ENCODE measurements around the gene UNC13B. TPM values are rescaled to one million over a fixed set of nuclear protein-coding genes. Genes with fewer than 3 reads are reported as not detected.

Gene UNC13B
- total RNA-seq, 2 experiments from 2014 or later: 0.64 to 1.1 TPM

DNA sequence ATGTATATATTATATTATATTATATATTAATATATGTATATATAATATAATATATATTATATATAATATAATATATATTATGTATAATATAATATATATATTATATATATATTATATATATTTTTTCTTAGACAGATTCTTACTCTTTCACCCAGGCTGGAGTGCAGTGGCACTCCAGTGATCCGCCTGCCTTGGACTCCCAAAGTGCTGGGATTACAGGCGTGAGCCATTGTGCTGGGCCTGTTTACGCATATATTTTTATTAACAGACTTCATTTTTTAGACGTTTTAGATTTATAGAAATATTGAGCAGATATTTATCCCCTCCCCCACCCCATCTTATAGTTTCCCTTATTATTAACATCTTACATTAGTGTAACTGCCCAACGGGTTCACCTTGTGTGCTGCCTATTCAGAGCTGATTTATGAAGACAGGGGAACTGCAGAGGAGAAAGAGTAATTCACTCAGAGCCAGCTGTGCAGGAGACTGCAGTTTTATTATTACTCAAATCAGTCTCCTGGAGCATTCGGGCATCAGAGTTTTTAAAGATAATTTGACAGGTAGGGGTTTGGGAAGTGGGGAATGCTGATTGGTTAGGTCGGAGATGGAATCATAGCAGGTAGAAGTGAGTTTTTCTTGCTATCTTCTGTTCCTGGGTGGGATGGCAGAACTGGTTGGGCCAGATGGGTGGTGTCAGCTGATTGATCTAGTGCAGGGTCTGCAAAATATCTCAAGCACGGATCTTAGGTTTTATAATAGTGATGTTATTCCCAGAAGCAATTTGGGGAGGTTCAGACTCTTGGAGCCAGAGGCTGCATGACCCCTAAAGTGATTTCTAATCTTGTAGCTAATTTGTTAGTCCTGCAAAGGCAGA, 93.4 kb downstream of the UNC13B start:
- Mint-ChIP-seq H3K4me1 (no peaks in the 10 kb centered on the region), H3K27me3 (no peaks in the 10 kb centered on the region), H3K9me3 (peaks cover 1% of the 10 kb centered on the region), H3K36me3 (no peaks in the 10 kb centered on the region), H3K4me3 (no peak overlapping the region), H3K27ac (no peak overlapping the region)
- no peak for DNase-seq
- POLR2A ChIA-PET: no interaction called here
- no peak for ATAC-seq (ENCODE audit: low read depth)

DNA sequence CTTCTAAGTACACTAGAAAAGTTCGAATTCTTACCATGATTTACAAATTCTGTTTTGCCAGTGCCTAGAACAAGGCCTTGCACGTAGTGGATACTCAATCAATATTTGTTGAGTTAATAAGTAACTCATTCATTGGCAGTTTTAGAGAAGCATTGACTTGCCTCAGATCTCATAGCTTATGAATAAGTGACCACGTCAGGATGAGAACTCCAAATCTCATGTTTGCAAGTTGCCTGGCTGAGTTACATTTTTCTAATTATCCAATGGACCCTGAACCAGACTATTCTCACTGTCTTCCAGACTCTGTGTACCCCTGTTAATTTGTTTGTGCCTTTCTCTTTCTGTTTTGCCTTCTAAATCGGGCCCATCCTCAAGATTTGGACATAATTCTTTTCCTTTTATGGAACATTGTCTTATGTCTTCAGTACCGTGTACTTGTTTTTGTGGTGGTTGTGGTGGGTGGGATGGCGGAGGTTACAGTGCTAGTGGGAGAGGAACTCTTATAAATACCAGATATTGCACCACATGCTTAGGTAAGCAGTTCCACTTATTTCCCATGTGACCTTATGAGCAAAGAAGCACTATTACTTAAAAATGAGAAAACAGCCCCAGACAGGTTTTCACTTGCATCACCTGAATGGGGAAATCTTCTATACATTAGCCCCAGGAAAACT, 96.3 kb downstream of the UNC13B start:
- ATAC-seq (ENCODE audit: low read depth) (no peak), DNase-seq (no peak)
- POLR2A ChIA-PET: no interaction called here
- Mint-ChIP-seq H3K27ac (no peak overlapping the region), H3K36me3 (no peaks in the 10 kb centered on the region), H3K4me3 (no peak overlapping the region), H3K27me3 (peaks cover 3% of the 10 kb centered on the region), H3K4me1 (no peaks in the 10 kb centered on the region), H3K9me3 (no peaks in the 10 kb centered on the region)

DNA sequence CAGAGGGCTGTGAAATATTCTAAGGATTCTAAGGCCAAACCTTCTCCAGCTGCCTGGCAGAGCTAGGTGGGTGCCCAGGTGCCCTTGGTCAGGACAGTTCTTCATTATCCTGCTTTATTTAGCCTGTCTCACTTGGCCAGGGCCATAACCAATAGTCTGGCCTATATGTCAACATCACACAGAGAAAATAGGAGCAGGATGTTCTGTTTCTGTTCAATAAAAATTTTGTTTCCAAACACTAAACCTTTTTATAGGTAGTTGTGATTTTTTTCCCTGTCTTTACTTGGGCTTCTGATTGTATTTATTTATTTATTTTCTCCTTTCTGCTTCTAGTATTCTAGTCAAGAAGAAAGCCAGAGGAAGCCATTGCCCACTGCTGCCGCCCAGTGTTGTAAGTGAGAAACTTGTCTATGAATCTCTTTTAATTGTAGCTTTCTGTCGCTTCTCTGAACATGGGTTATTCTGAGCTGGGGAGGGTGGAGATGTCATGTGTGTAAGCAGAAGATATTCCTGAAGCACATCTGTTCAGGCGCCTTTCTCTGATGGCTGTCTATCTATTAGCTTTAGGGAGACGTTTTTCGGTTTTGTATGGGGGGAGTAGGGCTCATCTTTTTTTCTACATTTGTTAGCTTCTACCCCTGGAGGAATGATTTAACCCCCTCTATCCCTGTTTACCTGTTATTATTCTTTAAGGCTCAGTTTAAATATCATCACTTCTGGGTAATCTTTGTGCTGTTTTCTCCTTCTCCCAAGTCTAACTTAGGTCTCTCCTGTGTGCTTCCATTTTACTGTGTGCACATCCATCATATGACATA, 97.1 kb downstream of the UNC13B start:
- Mint-ChIP-seq H3K36me3 (no peaks in the 10 kb centered on the region), H3K27me3 (peaks cover 3% of the 10 kb centered on the region), H3K4me3 (no peak overlapping the region), H3K9me3 (no peaks in the 10 kb centered on the region), H3K4me1 (no peaks in the 10 kb centered on the region), H3K27ac (no peak overlapping the region)
- POLR2A ChIA-PET: no interaction called here
- ATAC-seq (ENCODE audit: low read depth): no peak
- DNase-seq: peak; percentile 39

DNA sequence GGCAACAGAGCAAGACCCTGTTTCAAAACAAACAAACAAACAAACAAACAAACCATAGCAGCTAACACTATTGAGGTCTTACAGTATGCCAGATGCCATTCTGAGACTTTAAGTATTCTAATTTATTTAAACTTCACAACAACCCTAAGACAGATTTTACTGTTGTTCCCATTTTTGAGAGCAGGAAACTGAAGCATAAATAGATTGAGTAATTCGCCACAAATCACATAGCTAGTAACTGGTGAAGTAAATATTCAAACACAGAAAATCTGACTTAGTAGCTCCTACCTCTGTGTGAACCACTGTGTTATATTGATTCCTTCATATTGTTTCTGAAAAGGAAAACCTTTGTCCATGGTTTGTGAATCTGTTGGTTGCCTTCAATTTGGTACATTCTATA, 98.4 kb downstream of the UNC13B start:
- POLR2A ChIA-PET: no interaction called here
- H3K4me3 Mint-ChIP-seq: no peak overlapping the region
- H3K4me1 Mint-ChIP-seq: no peaks in the 10 kb centered on the region
- DNase-seq (no peak), ATAC-seq (ENCODE audit: low read depth) (no peak)
- peaks cover 5% of the 10 kb centered on the region for H3K27me3 Mint-ChIP-seq
- no peaks in the 10 kb centered on the region for H3K9me3 Mint-ChIP-seq
- H3K36me3 Mint-ChIP-seq: no peaks in the 10 kb centered on the region
- no peak overlapping the region for H3K27ac Mint-ChIP-seq

DNA sequence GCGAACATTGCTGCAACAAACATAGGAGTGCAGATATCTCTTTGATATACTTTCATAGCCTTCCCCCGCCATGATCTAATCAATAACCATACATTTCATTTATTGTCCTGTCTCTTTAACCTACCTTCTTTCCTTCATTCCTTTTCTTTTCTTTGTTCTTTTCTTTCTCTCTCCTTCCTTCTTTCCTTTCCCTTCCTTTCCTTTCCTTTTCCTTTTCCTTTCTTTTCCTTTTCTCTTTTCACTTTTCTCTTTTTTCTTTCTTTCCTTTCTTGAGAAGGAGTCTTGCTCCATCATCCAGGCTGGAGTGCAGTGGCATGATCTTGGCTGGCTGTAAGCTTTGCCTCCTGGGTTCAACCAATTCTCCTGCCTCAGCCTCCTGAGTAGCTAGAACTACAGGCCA, 100.3 kb downstream of the UNC13B start:
- Mint-ChIP-seq H3K36me3 (no peaks in the 10 kb centered on the region), H3K4me3 (no peak overlapping the region), H3K27me3 (peaks cover 5% of the 10 kb centered on the region), H3K4me1 (no peaks in the 10 kb centered on the region), H3K9me3 (no peaks in the 10 kb centered on the region), H3K27ac (no peak overlapping the region)
- DNase-seq: no peak
- no peak for ATAC-seq (ENCODE audit: low read depth)
- POLR2A ChIA-PET: no interaction called here

GRCh38 chr9:35267710-35268109, 105.9 kb downstream of the UNC13B start:
- Mint-ChIP-seq H3K27ac (no peak overlapping the region), H3K9me3 (no peaks in the 10 kb centered on the region), H3K4me3 (no peak overlapping the region), H3K4me1 (no peaks in the 10 kb centered on the region), H3K27me3 (peaks cover 13% of the 10 kb centered on the region), H3K36me3 (no peaks in the 10 kb centered on the region)
- ATAC-seq (ENCODE audit: low read depth) (no peak), DNase-seq (no peak)
- POLR2A ChIA-PET: no interaction called here

GRCh38 chr9:35269919-35270318, 108.1 kb downstream of the UNC13B start:
- ATAC-seq (ENCODE audit: low read depth): no peak
- H3K4me3 Mint-ChIP-seq: no peak overlapping the region
- H3K9me3 Mint-ChIP-seq: no peaks in the 10 kb centered on the region
- H3K27me3 Mint-ChIP-seq: peaks cover 10% of the 10 kb centered on the region
- no peaks in the 10 kb centered on the region for H3K4me1 Mint-ChIP-seq
- POLR2A ChIA-PET: no interaction called here
- H3K27ac Mint-ChIP-seq: no peak overlapping the region
- no peaks in the 10 kb centered on the region for H3K36me3 Mint-ChIP-seq
- DNase-seq: no peak

DNA sequence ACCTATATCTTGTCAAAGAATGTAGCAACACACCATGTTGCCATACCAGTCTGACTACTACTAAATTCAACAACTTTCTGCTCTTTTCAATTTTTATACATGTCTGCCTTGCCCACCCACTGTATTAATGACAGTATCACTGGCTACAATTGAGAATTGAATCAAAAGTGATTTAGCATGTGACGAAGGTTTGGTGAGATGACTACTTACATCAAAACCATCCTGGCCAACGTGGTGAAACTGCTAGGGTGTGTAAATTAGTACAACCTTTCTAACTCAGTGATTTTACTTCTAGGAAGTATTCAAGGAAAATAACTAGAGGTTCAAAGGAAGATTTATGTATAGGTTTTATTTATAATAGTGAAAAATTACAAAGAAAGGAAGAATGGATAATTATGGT, 109.8 kb downstream of the UNC13B start:
- H3K4me1 Mint-ChIP-seq: peaks cover 7% of the 10 kb centered on the region
- H3K27me3 Mint-ChIP-seq: peaks cover 10% of the 10 kb centered on the region
- ATAC-seq (ENCODE audit: low read depth) (no peak), DNase-seq (no peak)
- H3K4me3 Mint-ChIP-seq: no peak overlapping the region
- POLR2A ChIA-PET: no interaction called here
- H3K27ac Mint-ChIP-seq: no peak overlapping the region
- H3K36me3 Mint-ChIP-seq: peaks cover 2% of the 10 kb centered on the region
- no peaks in the 10 kb centered on the region for H3K9me3 Mint-ChIP-seq

- DNase-seq (no peak), ATAC-seq (ENCODE audit: low read depth) (no peak)
- H3K4me1 Mint-ChIP-seq: peaks cover 11% of the 10 kb centered on the region
- POLR2A ChIA-PET: no interaction called here
- H3K9me3 Mint-ChIP-seq: no peaks in the 10 kb centered on the region
- H3K36me3 Mint-ChIP-seq: peaks cover 4% of the 10 kb centered on the region
- H3K27me3 Mint-ChIP-seq: peaks cover 6% of the 10 kb centered on the region
- H3K4me3 Mint-ChIP-seq: no peak overlapping the region
- no peak overlapping the region for H3K27ac Mint-ChIP-seq
These were observed 111.2 kb downstream of the UNC13B start for GRCh38 chr9:35272989-35273388.

GRCh38 chr9:35273591-35273990, 111.8 kb downstream of the UNC13B start:
- peaks cover 11% of the 10 kb centered on the region for H3K4me1 Mint-ChIP-seq
- ATAC-seq (ENCODE audit: low read depth): no peak

DNA sequence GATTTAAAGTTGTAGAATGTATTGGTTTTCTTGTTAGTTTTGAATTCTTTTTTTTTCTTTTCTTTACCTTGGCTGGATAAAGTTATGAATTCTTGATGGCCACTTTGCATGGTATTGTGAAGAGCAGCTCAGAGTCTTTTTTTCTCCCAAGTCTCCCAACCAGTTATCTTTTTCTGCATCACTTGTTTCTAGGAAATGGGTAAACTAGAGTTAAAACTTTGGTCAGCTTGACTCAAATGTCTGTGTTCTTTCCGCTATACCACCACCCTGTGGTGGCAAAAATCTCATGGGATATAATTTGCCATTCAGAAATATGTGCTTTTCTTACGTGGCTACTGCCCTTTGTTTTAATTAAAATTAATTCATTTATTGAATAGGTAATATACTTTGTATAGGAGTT, 113.2 kb downstream of the UNC13B start:
- no peaks in the 10 kb centered on the region for H3K9me3 Mint-ChIP-seq
- no peak for ATAC-seq (ENCODE audit: low read depth)
- H3K27ac Mint-ChIP-seq: no peak overlapping the region
- H3K36me3 Mint-ChIP-seq: peaks cover 4% of the 10 kb centered on the region
- peaks cover 11% of the 10 kb centered on the region for H3K4me1 Mint-ChIP-seq
- peaks cover 3% of the 10 kb centered on the region for H3K27me3 Mint-ChIP-seq
- DNase-seq: no peak
- POLR2A ChIA-PET: no interaction called here
- H3K4me3 Mint-ChIP-seq: no peak overlapping the region

More at GRCh38 chr9:35273591-35273990, 111.8 kb downstream of the UNC13B start:
- no peak for DNase-seq
- Mint-ChIP-seq H3K4me3 (no peak overlapping the region), H3K9me3 (no peaks in the 10 kb centered on the region), H3K36me3 (peaks cover 4% of the 10 kb centered on the region), H3K27ac (no peak overlapping the region), H3K27me3 (peaks cover 3% of the 10 kb centered on the region)
- POLR2A ChIA-PET: no interaction called here

DNA sequence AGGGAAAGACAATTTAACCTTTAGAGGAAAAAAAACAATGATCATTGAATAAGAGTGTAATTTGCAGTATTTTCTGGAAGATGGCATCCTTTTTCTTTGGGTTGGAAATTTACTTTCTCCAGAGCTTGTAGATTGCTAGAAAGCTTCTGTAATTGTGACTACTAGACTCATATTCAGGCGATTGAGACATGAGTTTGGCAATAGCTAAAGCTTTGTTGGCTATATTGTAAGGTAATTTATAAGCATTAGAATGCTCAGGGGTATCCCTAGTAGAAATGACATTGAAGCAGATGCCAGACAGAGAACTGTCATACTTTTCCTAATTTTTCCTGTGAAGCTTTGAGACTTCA, 115.3 kb downstream of the UNC13B start:
- ATAC-seq (ENCODE audit: low read depth) (no peak), DNase-seq (no peak)
- no peak overlapping the region for H3K27ac Mint-ChIP-seq
- no peaks in the 10 kb centered on the region for H3K9me3 Mint-ChIP-seq
- H3K36me3 Mint-ChIP-seq: peaks cover 4% of the 10 kb centered on the region
- POLR2A ChIA-PET: no interaction called here
- peaks cover 2% of the 10 kb centered on the region for H3K27me3 Mint-ChIP-seq
- no peak overlapping the region for H3K4me3 Mint-ChIP-seq
- peaks cover 11% of the 10 kb centered on the region for H3K4me1 Mint-ChIP-seq

- Mint-ChIP-seq H3K4me1 (peaks cover 11% of the 10 kb centered on the region), H3K4me3 (no peak overlapping the region), H3K27ac (no peak overlapping the region), H3K27me3 (peaks cover 7% of the 10 kb centered on the region), H3K36me3 (peaks cover 4% of the 10 kb centered on the region), H3K9me3 (no peaks in the 10 kb centered on the region)
- ATAC-seq (ENCODE audit: low read depth) (no peak), DNase-seq (no peak)
- POLR2A ChIA-PET: no interaction called here
These were observed 116.0 kb downstream of the UNC13B start for GRCh38 chr9:35277628-35278359.
